ENCODE data around the gene LYZL2.
"Not testable (repeated sequence)": the region's sequence is repeated elsewhere in the genome, so short reads cannot be mapped to it uniquely, and the experiment has no call there.

Gene LYZL2

GRCh38 chr10:30594077-30594476, 35.5 kb downstream of the LYZL2 start:
- no peak for DNase-seq (ENCODE audit: low read depth)

- DNase-seq (ENCODE audit: low read depth): not testable (repeated sequence)
Observed at GRCh38 chr10:30592770-30593169, 36.8 kb downstream of the LYZL2 start.

GRCh38 chr10:30591249-30591670, 38.3 kb downstream of the LYZL2 start:
- DNase-seq (ENCODE audit: low read depth): peak; percentile 4

- DNase-seq (ENCODE audit: low read depth): no peak
Observed at GRCh38 chr10:30589441-30589840, 40.1 kb downstream of the LYZL2 start.

- no peak for DNase-seq (ENCODE audit: low read depth)
Observed at GRCh38 chr10:30587522-30588031, 42.0 kb downstream of the LYZL2 start.

GRCh38 chr10:30586828-30587227, 42.7 kb downstream of the LYZL2 start:
- no peak for DNase-seq (ENCODE audit: low read depth)

GRCh38 chr10:30583778-30584415, 45.7 kb downstream of the LYZL2 start:
- no peak for DNase-seq (ENCODE audit: low read depth)

- peak; percentile 6 for DNase-seq (ENCODE audit: low read depth)
Observed at GRCh38 chr10:30581779-30582380, 47.7 kb downstream of the LYZL2 start.

GRCh38 chr10:30580676-30581075, 48.9 kb downstream of the LYZL2 start:
- no peak for DNase-seq (ENCODE audit: low read depth)

- DNase-seq (ENCODE audit: low read depth): no peak
Observed at GRCh38 chr10:30580241-30580640, 49.3 kb downstream of the LYZL2 start.

- DNase-seq (ENCODE audit: low read depth): no peak
Observed at GRCh38 chr10:30579574-30579973, 50.0 kb downstream of the LYZL2 start.

- DNase-seq (ENCODE audit: low read depth): no peak
Observed at GRCh38 chr10:30577048-30577447, 52.5 kb downstream of the LYZL2 start.

GRCh38 chr10:30576641-30577040, 52.9 kb downstream of the LYZL2 start:
- no peak for DNase-seq (ENCODE audit: low read depth)

GRCh38 chr10:30574432-30574796, 55.1 kb downstream of the LYZL2 start:
- DNase-seq (ENCODE audit: low read depth): no peak

- no peak for DNase-seq (ENCODE audit: low read depth)
Observed at GRCh38 chr10:30573721-30574431, 55.7 kb downstream of the LYZL2 start.

GRCh38 chr10:30565449-30565848, 64.1 kb downstream of the LYZL2 start:
- DNase-seq (ENCODE audit: low read depth): no peak

- no peak for DNase-seq (ENCODE audit: low read depth)
Observed at GRCh38 chr10:30562787-30563186, 66.8 kb downstream of the LYZL2 start.
